H9 (cell line): ENCODE data around the gene OR4C45. TPM values are rescaled to one million over a fixed set of nuclear protein-coding genes. Genes with fewer than 3 reads are reported as not detected.

Experiments
- DNase-seq: peaks from one replicate; pipeline ENCODE4 v3.0.0-alpha.2; 2017
- H2AFZ ChIP-seq: one replicate; pipeline ENCODE4 v1.6.1; 2013; ENCODE audit warnings: mild to moderate bottlenecking, low read length, control low read depth, moderate library complexity
- H2AK5ac ChIP-seq: 2 replicates; pipeline ENCODE4 v1.6.1; 2013; ENCODE audit warnings: low read length, control low read depth, mixed read lengths; ENCODE audit not compliant: insufficient read length
- H2BK120ac ChIP-seq: one replicate; pipeline ENCODE4 v1.6.1; 2013; ENCODE audit warnings: low read depth, mild to moderate bottlenecking, low read length, control low read depth, inconsistent platforms; ENCODE audit not compliant: poor library complexity, severe bottlenecking
- H2BK12ac ChIP-seq: 2 replicates; pipeline ENCODE4 v1.6.1; 2013; ENCODE audit warnings: low read length, control low read depth, mixed read lengths, low read depth; ENCODE audit not compliant: insufficient read length
- H2BK15ac ChIP-seq: 2 replicates; pipeline ENCODE4 v1.6.1; 2013; ENCODE audit warnings: low read depth, low read length, control low read depth
- H2BK20ac ChIP-seq: one replicate; pipeline ENCODE4 v1.6.1; 2013; ENCODE audit warnings: low read depth, mild to moderate bottlenecking, low read length, control low read depth, inconsistent platforms; ENCODE audit not compliant: poor library complexity, severe bottlenecking
- H2BK5ac ChIP-seq: 2 replicates; pipeline ENCODE4 v1.6.1; 2013; ENCODE audit warnings: low read length, control low read depth, mixed read lengths; ENCODE audit not compliant: insufficient read length
- H3K14ac ChIP-seq: 2 replicates; pipeline ENCODE4 v1.6.1; 2013; ENCODE audit warnings: low read length, control low read depth; ENCODE audit not compliant: insufficient read depth
- H3K18ac ChIP-seq: 2 replicates; pipeline ENCODE4 v1.6.1; 2013; ENCODE audit warnings: low read depth, mild to moderate bottlenecking, mixed read lengths, low read length, control low read depth; ENCODE audit not compliant: insufficient read length
- H3K23ac ChIP-seq: 2 replicates; pipeline ENCODE4 v1.6.1; 2013; ENCODE audit warnings: low read length, control low read depth, mixed read lengths, low read depth; ENCODE audit not compliant: insufficient read length
- H3K23me2 ChIP-seq: 2 replicates; pipeline ENCODE4 v1.6.1; 2013; ENCODE audit warnings: low read depth, mild to moderate bottlenecking, mixed read lengths, low read length, control low read depth; ENCODE audit not compliant: insufficient read length, poor library complexity, severe bottlenecking
- H3K27ac ChIP-seq: 2 replicates; pipeline ENCODE4 v1.5.1; 2013; ENCODE audit warnings: low read length, control low read depth, mixed read lengths, low read depth; ENCODE audit not compliant: insufficient read length
- H3K27me3 ChIP-seq: 2 replicates; pipeline ENCODE4 v1.6.1; 2013; ENCODE audit warnings: low read length, control low read depth, inconsistent platforms; ENCODE audit not compliant: insufficient read depth
- H3K4ac ChIP-seq: 2 replicates; pipeline ENCODE4 v1.6.1; 2013; ENCODE audit warnings: low read depth, mild to moderate bottlenecking, control low read depth, inconsistent platforms, low read length, moderate library complexity
- H3K4me1 ChIP-seq: 2 replicates; pipeline ENCODE4 v1.6.1; 2013; ENCODE audit warnings: low read length, control low read depth, inconsistent platforms; ENCODE audit not compliant: insufficient read depth
- H3K4me2 ChIP-seq: 2 replicates; pipeline ENCODE4 v1.6.1; 2013; ENCODE audit warnings: low read length, control low read depth, mixed read lengths; ENCODE audit not compliant: insufficient read length, insufficient read depth
- H3K56ac ChIP-seq: 2 replicates; pipeline ENCODE4 v1.6.1; 2013; ENCODE audit warnings: low read depth, mild to moderate bottlenecking, mixed read lengths, low read length, control low read depth; ENCODE audit not compliant: insufficient read length
- H3K79me1 ChIP-seq: 2 replicates; pipeline ENCODE4 v1.6.1; 2013; ENCODE audit warnings: low read depth, mild to moderate bottlenecking, moderate library complexity, low read length, control low read depth, inconsistent platforms; ENCODE audit not compliant: insufficient read depth, poor library complexity, severe bottlenecking
- H3K79me2 ChIP-seq: 2 replicates; pipeline ENCODE4 v1.6.1; 2013; ENCODE audit warnings: low read length, control low read depth, inconsistent platforms; ENCODE audit not compliant: insufficient read depth
- H3K9ac ChIP-seq: 2 replicates; pipeline ENCODE4 v1.6.1; 2013; ENCODE audit warnings: low read length, control low read depth, mixed read lengths; ENCODE audit not compliant: insufficient read length; ENCODE audit errors: extremely low read depth
- H3K9me3 ChIP-seq: one replicate; pipeline ENCODE4 v1.6.1; 2013; ENCODE audit warnings: low read depth, low read length, inconsistent platforms; ENCODE audit not compliant: control insufficient read depth
- H3T11ph ChIP-seq: one replicate; pipeline ENCODE4 v1.6.1; 2013; ENCODE audit warnings: mild to moderate bottlenecking, low read length, control low read depth, inconsistent platforms
- H4K20me1 ChIP-seq: one replicate; pipeline ENCODE4 v1.6.1; 2013; ENCODE audit not compliant: control insufficient read depth, insufficient read length, insufficient read depth
- H4K5ac ChIP-seq: 2 replicates; pipeline ENCODE4 v1.6.1; 2013; ENCODE audit warnings: low read depth, mild to moderate bottlenecking, mixed read lengths, low read length, control low read depth; ENCODE audit not compliant: insufficient read length
- H4K8ac ChIP-seq: replicated peaks from 2 replicates; pipeline ENCODE4 v1.6.1; 2013; ENCODE audit warnings: low read length, control low read depth, mixed read lengths, low read depth; ENCODE audit not compliant: insufficient read length
- H4K91ac ChIP-seq: 2 replicates; pipeline ENCODE4 v1.6.1; 2013; ENCODE audit warnings: low read depth, mild to moderate bottlenecking, moderate library complexity, mixed read lengths, low read length, control low read depth; ENCODE audit not compliant: insufficient read length
- H3K27ac Mint-ChIP-seq, 3 experiments: 2 replicates in 2 of 3; 3 replicates in 1 of 3; pipeline ENCODE4 v1.8.0; 2020 to 2021; ENCODE audit warnings: mixed read lengths in 3 of 3, mild to moderate bottlenecking in 1 of 3, moderate library complexity in 1 of 3
- H3K27me3 Mint-ChIP-seq: 2 replicates; pipeline ENCODE4 v1.8.0; 2021; ENCODE audit warnings: low read depth, mild to moderate bottlenecking, moderate library complexity, mixed read lengths
- H3K36me3 Mint-ChIP-seq, 3 experiments: 2 replicates in 2 of 3; 3 replicates in 1 of 3; pipeline ENCODE4 v1.8.0; 2020 to 2021; ENCODE audit warnings: low read depth in 3 of 3, mixed read lengths in 3 of 3; ENCODE audit not compliant: insufficient read depth in 1 of 3
- H3K4me1 Mint-ChIP-seq, 2 experiments: 2 replicates each; pipeline ENCODE4 v1.8.0; 2020; ENCODE audit warnings: mixed read lengths in 2 of 2
- H3K4me3 Mint-ChIP-seq, 2 experiments: 2 replicates in 1 of 2; 3 replicates in 1 of 2; pipeline ENCODE4 v1.8.0; 2020 to 2021; ENCODE audit warnings: mild to moderate bottlenecking in 2 of 2, mixed read lengths in 2 of 2, moderate library complexity in 1 of 2
- H3K9me3 Mint-ChIP-seq, 2 experiments: 2 replicates in 1 of 2; 3 replicates in 1 of 2; pipeline ENCODE4 v1.8.0; 2020; ENCODE audit warnings: mild to moderate bottlenecking in 2 of 2, mixed read lengths in 2 of 2, moderate library complexity in 1 of 2
- long read RNA-seq: library from polyadenylated mRNA; unstranded; transcript quantifications from one replicate; pipeline ENCODE4 v2.0.0, GENCODE V29; 2020
- total RNA-seq: library from RNA; stranded (reverse); gene quantifications from 2 replicates; pipeline ENCODE4 v1.2.1, GENCODE V29; 2021
- TF ChIP-seq, protein P1 (sequence below): fragments of 200-600 bp; sonication (generic); conservative IDR thresholded peaks from 3 replicates; pipeline ENCODE4 v1.8.0; 2021; ENCODE audit warnings: antibody characterized with exemption, mild to moderate bottlenecking

OR4C45 gene
- total RNA-seq, result not detected in 2 replicates
- long read RNA-seq, result 0 reads

GRCh38 chr11:50032574-50032973 lies at the start of gene OR4C45:
TSS of gene OR4C45 (plus strand) at chr11:50032874.
- H4K8ac ChIP-seq, result no peak within 1 kb of the TSS
- no peak within 1 kb of the TSS for H3T11ph ChIP-seq
- no peaks in the 10 kb centered on the region for H3K4me1 ChIP-seq
- H4K5ac ChIP-seq, result no peak within 1 kb of the TSS
- H2BK12ac ChIP-seq, result no peak within 1 kb of the TSS
- TF ChIP-seq, protein P1, sequence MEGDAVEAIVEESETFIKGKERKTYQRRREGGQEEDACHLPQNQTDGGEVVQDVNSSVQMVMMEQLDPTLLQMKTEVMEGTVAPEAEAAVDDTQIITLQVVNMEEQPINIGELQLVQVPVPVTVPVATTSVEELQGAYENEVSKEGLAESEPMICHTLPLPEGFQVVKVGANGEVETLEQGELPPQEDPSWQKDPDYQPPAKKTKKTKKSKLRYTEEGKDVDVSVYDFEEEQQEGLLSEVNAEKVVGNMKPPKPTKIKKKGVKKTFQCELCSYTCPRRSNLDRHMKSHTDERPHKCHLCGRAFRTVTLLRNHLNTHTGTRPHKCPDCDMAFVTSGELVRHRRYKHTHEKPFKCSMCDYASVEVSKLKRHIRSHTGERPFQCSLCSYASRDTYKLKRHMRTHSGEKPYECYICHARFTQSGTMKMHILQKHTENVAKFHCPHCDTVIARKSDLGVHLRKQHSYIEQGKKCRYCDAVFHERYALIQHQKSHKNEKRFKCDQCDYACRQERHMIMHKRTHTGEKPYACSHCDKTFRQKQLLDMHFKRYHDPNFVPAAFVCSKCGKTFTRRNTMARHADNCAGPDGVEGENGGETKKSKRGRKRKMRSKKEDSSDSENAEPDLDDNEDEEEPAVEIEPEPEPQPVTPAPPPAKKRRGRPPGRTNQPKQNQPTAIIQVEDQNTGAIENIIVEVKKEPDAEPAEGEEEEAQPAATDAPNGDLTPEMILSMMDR, result no peak
- no peak within 1 kb of the TSS for H3K14ac ChIP-seq
- H2BK15ac ChIP-seq, result no peak within 1 kb of the TSS
- Mint-ChIP-seq H3K4me3 (no peak within 1 kb of the TSS), H3K4me1 (no peaks in the 10 kb centered on the region), H3K27ac (no peak within 1 kb of the TSS), H3K9me3 (peaks cover 84 to 86% of the 10 kb centered on the region in 2 experiments), H3K36me3 (peaks cover 0 to 28% (median 15%) of the 10 kb centered on the region in 3 experiments; a peak in 5 of 7 replicates), H3K27me3 (no peaks in the 10 kb centered on the region)
- H3K4me2 ChIP-seq, result no peak within 1 kb of the TSS
- no peak within 1 kb of the TSS for H2AK5ac ChIP-seq
- H2BK120ac ChIP-seq, result no peak within 1 kb of the TSS
- no peak for DNase-seq
- H3K18ac ChIP-seq, result no peak within 1 kb of the TSS
- H3K79me1 ChIP-seq, result no peaks in the 10 kb centered on the region
- H3K23ac ChIP-seq, result no peak within 1 kb of the TSS
- no peak within 1 kb of the TSS for H2BK5ac ChIP-seq
- H3K27me3 ChIP-seq, result no peaks in the 10 kb centered on the region
- peaks cover 72% of the 10 kb centered on the region for H3K9me3 ChIP-seq
- no peaks in the 10 kb centered on the region for H3K23me2 ChIP-seq
- H2BK20ac ChIP-seq, result no peak within 1 kb of the TSS
- H3K56ac ChIP-seq, result no peak within 1 kb of the TSS
- H2AFZ ChIP-seq, result no peak within 1 kb of the TSS
- H3K9ac ChIP-seq, result no peak within 1 kb of the TSS
- no peaks in the 10 kb centered on the region for H4K20me1 ChIP-seq
- no peaks in the 10 kb centered on the region for H3K79me2 ChIP-seq
- no peak within 1 kb of the TSS for H3K4ac ChIP-seq
- H3K27ac ChIP-seq, result no peak within 1 kb of the TSS
- H4K91ac ChIP-seq, result no peak within 1 kb of the TSS
